HG03095 (cell line): ENCODE data around the gene RELL1.

Experiments used
- ATAC-seq: cut with Tn5 transposase; IDR thresholded peaks from one replicate; pipeline ENCODE4 v1.9.1; 2021; ENCODE audit warnings: moderate library complexity; ENCODE audit not compliant: unreplicated experiment

RELL1 gene, protein sequence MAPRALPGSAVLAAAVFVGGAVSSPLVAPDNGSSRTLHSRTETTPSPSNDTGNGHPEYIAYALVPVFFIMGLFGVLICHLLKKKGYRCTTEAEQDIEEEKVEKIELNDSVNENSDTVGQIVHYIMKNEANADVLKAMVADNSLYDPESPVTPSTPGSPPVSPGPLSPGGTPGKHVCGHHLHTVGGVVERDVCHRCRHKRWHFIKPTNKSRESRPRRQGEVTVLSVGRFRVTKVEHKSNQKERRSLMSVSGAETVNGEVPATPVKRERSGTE

GRCh38 chr4:37686373-37687193 lies at the start of gene RELL1:
Gene RELL1 (minus strand): TSS chr4:37686376. CDS start chr4:37686287, 89 bp downstream.
- ATAC-seq, result peak; percentile 84

GRCh38 chr4:37735578-37735977 lies 49.4 kb upstream of the RELL1 start:
- no peak for ATAC-seq

DNA sequence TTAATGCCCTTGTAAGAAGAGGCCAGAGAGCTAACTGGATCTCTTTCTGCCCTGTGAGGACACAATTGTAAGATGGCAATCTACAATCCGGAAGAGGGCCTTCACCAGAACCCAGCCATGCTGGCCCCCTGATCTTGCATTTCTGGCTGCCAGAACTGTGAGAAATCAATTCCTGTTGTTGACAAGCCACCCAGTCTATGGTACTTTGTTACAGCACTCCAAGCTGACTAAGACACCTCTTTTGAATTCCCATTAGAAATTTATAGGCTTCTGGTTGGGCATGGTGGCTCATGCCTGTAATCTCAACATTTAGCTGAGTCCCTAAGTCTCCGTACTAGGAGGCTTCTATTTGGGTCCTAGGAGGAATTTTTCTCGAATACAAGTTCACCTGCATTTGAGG lies 48.8 kb upstream of the RELL1 start:
- ATAC-seq, result no peak

DNA sequence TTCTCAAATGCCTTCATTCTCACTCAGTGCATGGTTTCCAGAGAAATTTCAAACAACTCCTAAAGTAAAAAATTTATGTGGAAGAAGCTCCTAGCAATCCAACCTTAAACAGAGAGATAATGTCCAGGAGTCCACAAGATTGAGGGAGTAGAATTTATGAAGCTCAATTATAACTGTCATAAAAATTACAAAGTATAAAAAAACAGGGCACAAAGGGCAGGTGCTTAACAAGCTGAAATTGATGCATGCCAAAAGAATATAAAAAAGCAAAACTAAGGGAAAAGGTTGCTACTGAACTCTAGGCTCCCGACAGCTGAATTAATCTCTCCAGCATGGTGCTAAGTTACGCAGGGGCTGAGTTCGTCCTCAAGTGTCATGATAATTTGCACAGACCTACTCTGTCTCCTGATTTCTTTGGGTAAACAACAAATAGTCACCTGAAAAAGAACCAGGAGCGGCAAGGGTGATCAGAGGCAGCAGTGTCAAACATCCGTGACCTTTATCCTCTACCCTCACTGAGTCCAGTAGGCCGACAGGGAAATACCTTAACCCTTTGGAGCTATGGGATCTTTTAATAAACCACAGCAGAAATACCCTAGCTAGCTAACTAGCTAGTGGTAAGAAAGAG lies 47.2 kb upstream of the RELL1 start:
- ATAC-seq, result no peak

GRCh38 chr4:37732526-37733186 lies 46.5 kb upstream of the RELL1 start:
- peak; percentile 76 for ATAC-seq

- ATAC-seq, result no peak
Measured at GRCh38 chr4:37729649-37730004, 43.5 kb upstream of the RELL1 start.

DNA sequence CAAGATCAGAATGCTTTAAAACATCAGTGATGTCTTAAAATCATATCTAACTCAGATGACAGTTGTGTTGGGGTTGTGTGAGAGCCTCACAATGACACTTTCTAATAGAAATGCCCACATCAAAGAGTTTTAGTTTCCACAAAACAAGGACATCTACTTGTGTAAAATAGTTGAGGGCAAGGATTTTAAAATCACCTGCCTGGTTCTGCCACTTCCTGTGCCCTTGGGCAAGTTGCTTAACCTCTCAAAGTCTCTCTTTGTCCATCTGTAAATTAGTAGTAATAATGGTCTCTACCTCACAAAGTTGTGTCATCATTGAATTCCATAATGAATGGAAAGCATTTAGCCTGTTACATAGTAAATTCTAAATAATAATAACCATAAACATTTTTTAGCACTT lies 41.9 kb upstream of the RELL1 start:
- ATAC-seq, result no peak

GRCh38 chr4:37727635-37728034 lies 41.5 kb upstream of the RELL1 start:
- no peak for ATAC-seq

DNA sequence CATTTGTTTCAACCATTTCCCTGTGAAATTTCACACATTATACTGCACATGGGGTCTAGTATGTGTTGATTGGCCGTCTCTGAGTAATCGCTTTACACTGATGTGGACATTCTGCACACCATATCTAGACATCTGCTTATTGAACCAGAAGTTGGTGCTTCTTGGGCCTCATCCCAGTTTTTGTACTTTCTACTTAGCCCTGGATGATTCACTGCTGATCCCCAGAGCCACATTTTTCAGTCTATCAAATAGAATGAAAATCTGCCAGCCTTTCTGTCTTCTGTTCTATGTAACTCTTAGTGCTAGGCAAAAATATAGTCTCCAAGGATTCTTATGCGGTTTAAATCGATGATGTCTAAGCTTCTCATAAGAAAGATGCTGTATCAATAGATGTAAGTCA lies 40.5 kb upstream of the RELL1 start:
- no peak for ATAC-seq

GRCh38 chr4:37725718-37726117 lies 39.5 kb upstream of the RELL1 start:
- ATAC-seq, result no peak

DNA sequence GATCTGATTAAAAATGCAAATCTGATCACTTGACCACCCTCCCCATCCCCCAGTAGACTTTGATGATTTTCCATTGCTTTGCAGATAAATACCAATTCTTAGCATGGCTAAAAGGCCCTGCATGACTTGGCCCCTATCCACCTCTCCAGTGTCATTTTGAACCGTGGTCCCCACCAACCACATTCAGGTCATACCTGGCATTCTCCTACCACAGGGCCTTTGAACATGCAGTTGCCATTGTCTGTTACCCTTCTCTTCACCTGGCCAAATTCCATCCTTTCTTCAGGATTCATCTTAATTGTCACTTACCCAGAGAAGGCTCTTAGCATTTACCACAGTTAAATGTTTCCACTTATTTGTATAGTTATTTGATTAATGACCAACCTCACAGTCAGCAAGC lies 36.9 kb upstream of the RELL1 start:
- no peak for ATAC-seq

GRCh38 chr4:37721995-37722638 lies 35.9 kb upstream of the RELL1 start:
- no peak for ATAC-seq

DNA sequence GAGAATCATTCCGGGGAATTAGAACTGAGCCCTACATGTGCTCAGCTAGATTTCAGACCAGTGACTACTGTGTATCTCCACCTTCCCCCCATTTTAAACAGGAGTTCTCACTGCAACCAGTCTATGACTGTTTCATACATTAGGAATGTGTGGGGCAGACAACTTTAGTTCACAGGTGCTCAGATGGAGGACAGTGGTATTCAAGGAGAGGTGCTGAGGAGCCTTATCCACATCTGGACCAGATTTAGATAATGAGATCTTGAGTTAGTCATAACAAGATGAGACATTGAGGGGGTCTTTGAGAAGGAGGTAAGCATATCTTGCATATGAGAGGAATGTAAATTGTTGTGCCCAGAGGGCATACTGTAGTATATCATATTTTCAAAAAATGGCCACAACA lies 32.8 kb upstream of the RELL1 start:
- no peak for ATAC-seq

DNA sequence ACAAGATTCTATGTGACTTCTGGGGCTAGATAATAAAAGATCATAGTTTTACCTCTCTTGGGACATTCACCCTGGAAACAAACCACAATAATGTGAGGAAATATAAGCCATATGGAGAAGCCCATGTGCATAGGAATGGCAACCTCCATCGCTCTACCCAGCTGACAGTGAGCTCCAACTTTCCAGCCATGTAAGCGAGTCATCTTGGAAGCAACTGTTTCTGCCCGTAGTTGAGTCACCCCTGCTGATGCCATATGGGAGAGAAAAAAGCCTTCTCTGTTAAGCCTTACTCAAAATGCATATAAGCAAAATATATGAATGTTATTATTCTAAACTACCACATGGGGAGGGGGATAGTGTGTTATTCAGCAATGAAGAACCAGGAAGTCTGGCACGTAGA lies 31.4 kb upstream of the RELL1 start:
- ATAC-seq, result no peak

- ATAC-seq, result peak; percentile 83
Measured at GRCh38 chr4:37715889-37716402, 29.8 kb upstream of the RELL1 start.

DNA sequence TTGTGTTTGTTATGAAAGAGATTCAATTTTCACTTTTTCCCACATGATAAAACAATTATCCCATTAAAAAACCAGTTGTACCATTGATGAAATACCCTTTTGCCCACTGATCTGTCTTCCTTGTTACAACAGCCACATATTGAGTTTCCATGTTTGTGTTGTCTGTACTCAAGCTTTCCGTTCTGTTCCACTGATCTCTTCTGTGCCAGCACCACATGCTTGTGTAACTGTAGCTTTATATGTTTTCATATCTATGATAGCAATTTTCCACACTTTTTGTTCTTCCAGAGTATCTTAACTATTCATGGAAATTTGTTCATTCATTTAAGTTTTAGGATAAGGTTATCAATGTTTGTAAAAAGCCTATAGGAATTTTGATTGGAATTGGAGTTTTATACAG lies 24.3 kb upstream of the RELL1 start:
- no peak for ATAC-seq

DNA sequence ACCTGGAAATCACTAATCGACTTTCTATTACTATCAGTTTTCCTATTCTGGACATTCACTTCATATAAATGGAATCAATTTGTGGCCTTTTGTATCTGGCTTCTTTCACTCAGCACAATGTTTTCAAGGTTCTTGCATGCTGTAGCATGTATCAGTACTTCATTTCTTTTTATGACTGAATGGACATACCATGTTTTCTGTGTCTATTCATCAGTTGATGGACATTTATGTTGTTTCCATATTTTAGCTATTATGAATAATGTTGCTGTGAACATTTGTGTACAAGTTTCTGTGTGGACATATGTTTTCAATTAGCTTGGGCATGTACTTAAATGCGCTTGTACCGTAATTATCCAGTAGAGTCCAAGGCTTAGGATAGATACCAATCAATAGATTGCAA lies 19.9 kb upstream of the RELL1 start:
- ATAC-seq, result no peak

- no peak for ATAC-seq
Measured at GRCh38 chr4:37705571-37705970, 19.4 kb upstream of the RELL1 start.

DNA sequence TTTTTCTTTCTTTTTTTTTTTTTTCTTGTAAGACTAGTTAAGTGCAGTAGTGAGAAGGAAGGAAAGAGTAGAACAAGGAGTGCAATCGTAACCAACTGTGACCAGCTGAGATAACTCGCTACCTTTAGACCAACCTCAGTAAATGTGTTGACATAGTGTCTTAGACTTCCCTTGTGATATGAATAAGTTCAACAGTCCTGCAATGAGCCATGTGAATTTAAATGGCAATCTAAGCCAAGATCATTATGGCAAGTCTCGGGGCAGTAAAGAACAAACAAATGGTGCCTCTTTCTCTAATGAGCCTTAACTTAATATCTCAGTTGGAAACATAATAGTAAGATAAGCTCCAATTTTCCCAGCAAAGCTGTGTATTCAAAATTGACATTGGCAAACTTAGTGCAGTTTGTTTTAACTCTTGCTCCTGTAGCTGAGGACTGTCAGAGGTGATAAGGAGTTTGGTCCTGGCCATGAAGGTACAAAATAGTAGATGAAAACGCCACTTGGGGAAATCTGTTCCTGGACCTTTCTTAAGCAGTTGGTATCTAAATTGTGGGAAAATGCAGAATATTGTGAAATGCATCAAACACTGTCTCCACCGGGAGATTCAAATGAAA lies 13.8 kb upstream of the RELL1 start:
- no peak for ATAC-seq

GRCh38 chr4:37697566-37697965 lies 11.4 kb upstream of the RELL1 start:
- ATAC-seq, result no peak
